HCT116 (cell line): Measurements from ENCODE around the gene SLC2A9. TPM values are rescaled to one million over a fixed set of nuclear protein-coding genes. Genes with fewer than 3 reads are reported as not detected.

Experiments used
- ATAC-seq: fragments of 200-7000 bp; cut with Tn5 transposase; 2 replicates; pipeline ENCODE4 v1.9.1; 2020; ENCODE audit warnings: mild to moderate bottlenecking, moderate library complexity
- BruUV-seq: library from RNA; stranded (reverse); fragments of 400-500 nt; replicated peaks from 2 replicates; lab custom pipeline; 2021; lab: Mats Ljungman, UMichigan
- CTCF ChIA-PET: fragments of 300-600 bp; sonication (Branson Sonifier 250); formaldehyde crosslinking; loops from one replicate; lab custom pipeline; 2021; ENCODE audit warnings: antibody characterized with exemption; lab: Charles Lee
- POLR2A ChIA-PET: fragments of 300-600, 350-600 bp; sonication (Branson Sonifier 250); formaldehyde crosslinking; loops from one replicate; lab custom pipeline; 2021; ENCODE audit warnings: antibody characterized with exemption; lab: Charles Lee
- RAD21 ChIA-PET, 2 experiments: fragments of 300-600 bp; sonication (Branson Sonifier 250); formaldehyde crosslinking; loops; one replicate each; lab custom pipeline; 2023; ENCODE audit warnings: low total read pairs in 2 of 2; ENCODE audit not compliant: uncharacterized antibody in 2 of 2, unreplicated experiment in 2 of 2, low non-redundant PET in 1 of 2; lab: Charles Lee
- DNase-seq: peaks from one replicate; pipeline ENCODE4 v3.0.0-alpha.2; 2010; ENCODE audit warnings: low read depth, low spot score
- H2AFZ ChIP-seq: fragments of 200-600 bp; shearing (Covaris generic), sonication (generic); 2 replicates; pipeline ENCODE4 v1.6.1; 2017; ENCODE audit warnings: low read depth, mixed run types, mixed read lengths, antibody characterized with exemption, low read length; ENCODE audit not compliant: poor library complexity, severe bottlenecking
- H3K27ac ChIP-seq: 2 replicates; pipeline ENCODE4 v1.5.1; 2012; ENCODE audit warnings: low read depth, low read length
- H3K27me3 ChIP-seq: fragments of 200-600 bp; sonication (generic); 2 replicates; pipeline ENCODE4 v1.6.1; 2016; ENCODE audit warnings: mixed run types, low read length, mixed read lengths; ENCODE audit not compliant: insufficient read depth
- H3K36me3 ChIP-seq, 2 experiments: fragments of 200-500 bp in 1 of 2; fragments of 200-600 bp in 1 of 2; sonication (Bioruptor generic) in 1 of 2; sonication (generic) in 1 of 2; 2 replicates each; pipeline versions ENCODE4 v1.5.1 to v1.6.1; 2014 to 2016; ENCODE audit warnings: low read length in 2 of 2, inconsistent platforms in 1 of 2, mixed read lengths in 1 of 2, mixed run types in 1 of 2; ENCODE audit not compliant: insufficient read depth in 2 of 2, control insufficient read depth in 1 of 2
- H3K4me1 ChIP-seq, 2 experiments: fragments of 200-600 bp in 1 of 2; sonication (generic) in 1 of 2; 2 replicates each; pipeline versions ENCODE4 v1.5.1 to v1.6.1; 2012 to 2017; ENCODE audit warnings: low read length in 2 of 2, inconsistent platforms in 1 of 2, mild to moderate bottlenecking in 1 of 2, mixed read lengths in 1 of 2, mixed run types in 1 of 2, moderate library complexity in 1 of 2; ENCODE audit not compliant: insufficient read depth in 2 of 2, control insufficient read depth in 1 of 2
- H3K4me2 ChIP-seq: fragments of 200-600 bp; sonication (generic); 2 replicates; pipeline ENCODE4 v1.6.1; 2017; ENCODE audit warnings: mixed run types, low read length, mixed read lengths
- H3K4me3 ChIP-seq, 2 experiments: fragments of 200-600 bp in 1 of 2; sonication (generic) in 1 of 2; replicated peaks in 1 of 2; 2 replicates each; pipeline ENCODE4 v1.5.1; 2011 to 2016; ENCODE audit warnings: low read length in 2 of 2, control low read depth in 1 of 2, low read depth in 1 of 2, mild to moderate bottlenecking in 1 of 2, mixed read lengths in 1 of 2, mixed run types in 1 of 2
- H3K79me2 ChIP-seq: fragments of 200-600 bp; sonication (generic); 2 replicates; pipeline ENCODE4 v1.6.1; 2017; ENCODE audit warnings: mild to moderate bottlenecking, mixed run types, low read length, moderate library complexity, mixed read lengths; ENCODE audit not compliant: insufficient read depth
- H3K9ac ChIP-seq: fragments of 200-600 bp; sonication (generic); 2 replicates; pipeline ENCODE4 v1.6.1; 2016; ENCODE audit warnings: low read length, mixed read lengths
- H3K9me2 ChIP-seq: fragments of 200-600 bp; sonication (generic), shearing (Covaris generic); 2 replicates; pipeline ENCODE4 v1.6.1; 2017; ENCODE audit warnings: mixed run types, mild to moderate bottlenecking, moderate library complexity; ENCODE audit not compliant: insufficient read depth
- H3K9me3 ChIP-seq, 2 experiments: fragments of 200-500 bp in 1 of 2; fragments of 200-600 bp in 1 of 2; sonication (Bioruptor generic) in 1 of 2; sonication (generic) in 1 of 2; 2 replicates each; pipeline ENCODE4 v1.6.1; 2014 to 2017; ENCODE audit warnings: low read length in 2 of 2, mixed read lengths in 2 of 2, inconsistent platforms in 1 of 2, low read depth in 1 of 2, mild to moderate bottlenecking in 1 of 2, mixed run types in 1 of 2, moderate library complexity in 1 of 2; ENCODE audit not compliant: control insufficient read depth in 1 of 2, insufficient read depth in 1 of 2
- H4K20me1 ChIP-seq: fragments of 200-600 bp; sonication (generic), shearing (Covaris generic); 2 replicates; pipeline ENCODE4 v1.6.1; 2017; ENCODE audit warnings: mixed run types, mild to moderate bottlenecking, moderate library complexity; ENCODE audit not compliant: insufficient read depth
- CEBPB ChIP-seq: IDR thresholded peaks from 2 replicates; pipeline ENCODE4 v1.6.1; 2012; ENCODE audit warnings: low read depth
- EGR1 ChIP-seq: IDR thresholded peaks from 2 replicates; pipeline ENCODE4 v1.6.1; 2012; ENCODE audit warnings: low read depth
- EZH2phosphoT487 ChIP-seq: fragments of 200-600 bp; IDR thresholded peaks from 2 replicates; pipeline ENCODE4 v1.6.1; 2018; ENCODE audit warnings: antibody characterized with exemption, borderline replicate concordance
- FOSL1 ChIP-seq: IDR thresholded peaks from 2 replicates; pipeline ENCODE4 v1.6.1; 2012; ENCODE audit warnings: low read depth
- REST ChIP-seq: IDR thresholded peaks from 2 replicates; pipeline ENCODE4 v1.6.1; 2012; ENCODE audit warnings: low read depth
- SRF ChIP-seq: IDR thresholded peaks from 2 replicates; pipeline ENCODE4 v1.6.1; 2012; ENCODE audit warnings: low read depth
- TCF7L2 ChIP-seq: IDR thresholded peaks from 2 replicates; pipeline ENCODE4 v1.7.0; 2011; ENCODE audit warnings: borderline replicate concordance, inconsistent platforms; ENCODE audit not compliant: insufficient read depth, insufficient read length; ENCODE audit errors: extremely low read depth
- intact Hi-C: fragments of 100-400 bp; cut with micrococcal nuclease; formaldehyde crosslinking; loops from 2 replicates; pipeline ENCODE4 v1.10.0; 2022
- total RNA-seq: library from RNA; stranded (reverse); gene quantifications from one replicate; pipeline ENCODE4 v1.2.1, GENCODE V29; 2021; ENCODE audit not compliant: unreplicated experiment
- TF ChIP-seq, protein P1 (sequence below): IDR thresholded peaks from 2 replicates; pipeline ENCODE4 v1.6.1; 2012
- TF ChIP-seq, protein P2 (sequence below): IDR thresholded peaks from 2 replicates; pipeline ENCODE4 v1.6.1; 2011; ENCODE audit warnings: mild to moderate bottlenecking, low read length, moderate library complexity; ENCODE audit not compliant: insufficient replicate concordance; ENCODE audit errors: extremely low read depth

The SLC2A9 gene
- total RNA-seq, 1 experiment from 2014 or later: 2.2 TPM

- POLR2A ChIA-PET: no interaction called here
- Histone ChIP-seq H3K27me3 (peaks cover 51% of the 10 kb centered on the region; the same call in 1 of the 2 replicates), H3K27ac (no peak overlapping the region), H2AFZ (no peak overlapping the region), H3K79me2 (no peaks in the 10 kb centered on the region), H3K4me2 (no peak overlapping the region), H3K9me3 (no peaks in the 10 kb centered on the region), H3K9ac (no peak overlapping the region)
- no TSS peak for BruUV-seq
- CTCF ChIA-PET: no interaction called here
- intact Hi-C loops: no loop called here
- RAD21 ChIA-PET: no interaction called here
- TF ChIP-seq, protein P1, sequence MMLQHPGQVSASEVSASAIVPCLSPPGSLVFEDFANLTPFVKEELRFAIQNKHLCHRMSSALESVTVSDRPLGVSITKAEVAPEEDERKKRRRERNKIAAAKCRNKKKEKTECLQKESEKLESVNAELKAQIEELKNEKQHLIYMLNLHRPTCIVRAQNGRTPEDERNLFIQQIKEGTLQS: no peak
- TF ChIP-seq SRF (no peak), CEBPB (no peak), TCF7L2 (no peak), REST (no peak), EGR1 (no peak), FOSL1 (no peak), EZH2phosphoT487 (no peak)
- TF ChIP-seq, protein P2, sequence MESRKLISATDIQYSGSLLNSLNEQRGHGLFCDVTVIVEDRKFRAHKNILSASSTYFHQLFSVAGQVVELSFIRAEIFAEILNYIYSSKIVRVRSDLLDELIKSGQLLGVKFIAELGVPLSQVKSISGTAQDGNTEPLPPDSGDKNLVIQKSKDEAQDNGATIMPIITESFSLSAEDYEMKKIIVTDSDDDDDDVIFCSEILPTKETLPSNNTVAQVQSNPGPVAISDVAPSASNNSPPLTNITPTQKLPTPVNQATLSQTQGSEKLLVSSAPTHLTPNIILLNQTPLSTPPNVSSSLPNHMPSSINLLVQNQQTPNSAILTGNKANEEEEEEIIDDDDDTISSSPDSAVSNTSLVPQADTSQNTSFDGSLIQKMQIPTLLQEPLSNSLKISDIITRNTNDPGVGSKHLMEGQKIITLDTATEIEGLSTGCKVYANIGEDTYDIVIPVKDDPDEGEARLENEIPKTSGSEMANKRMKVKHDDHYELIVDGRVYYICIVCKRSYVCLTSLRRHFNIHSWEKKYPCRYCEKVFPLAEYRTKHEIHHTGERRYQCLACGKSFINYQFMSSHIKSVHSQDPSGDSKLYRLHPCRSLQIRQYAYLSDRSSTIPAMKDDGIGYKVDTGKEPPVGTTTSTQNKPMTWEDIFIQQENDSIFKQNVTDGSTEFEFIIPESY: no peak
- TF ChIP-seq, all 23 proteins: peak for 0
- Histone ChIP-seq H3K4me1 (no peaks in the 10 kb centered on the region), H4K20me1 (no peaks in the 10 kb centered on the region), H3K4me3 (no peak overlapping the region), H3K9me2 (no peaks in the 10 kb centered on the region), H3K36me3 (no peaks in the 10 kb centered on the region)
- no peak for ATAC-seq
- DNase-seq: no peak
These were observed 239.2 kb downstream of the SLC2A9 start for GRCh38 chr4:9782136-9782436.
